NCI-H526 (cell line): ENCODE measurements around the gene RGS7.
"Not testable (repeated sequence)": the region's sequence is repeated elsewhere in the genome, so short reads cannot be mapped to it uniquely, and the experiment has no call there.

Experiments used
- DNase-seq, 2 experiments: peaks; one replicate each; lab custom pipeline; 2025; lab: John Stamatoyannopoulos, UW

RGS7 gene

DNA sequence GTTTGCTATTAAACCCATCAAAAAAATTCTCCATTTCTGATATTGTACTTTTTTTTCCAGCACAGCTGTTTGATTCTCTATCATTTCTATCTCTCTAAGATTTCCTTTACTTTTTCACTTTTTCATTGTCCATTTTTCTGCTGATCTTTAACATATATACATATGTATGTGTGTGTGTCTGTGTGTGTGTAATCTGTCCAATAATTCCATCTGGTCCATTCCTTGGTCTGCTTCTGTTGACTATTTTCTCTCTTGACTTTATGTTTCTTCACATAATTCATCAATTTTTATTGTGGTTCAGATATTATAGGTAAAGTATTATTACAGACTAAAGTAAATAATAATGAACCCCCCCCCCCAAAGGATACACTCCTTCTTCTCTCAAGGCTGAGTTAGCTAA lies 84.2 kb downstream of the RGS7 start:
- DNase-seq = no peak

DNA sequence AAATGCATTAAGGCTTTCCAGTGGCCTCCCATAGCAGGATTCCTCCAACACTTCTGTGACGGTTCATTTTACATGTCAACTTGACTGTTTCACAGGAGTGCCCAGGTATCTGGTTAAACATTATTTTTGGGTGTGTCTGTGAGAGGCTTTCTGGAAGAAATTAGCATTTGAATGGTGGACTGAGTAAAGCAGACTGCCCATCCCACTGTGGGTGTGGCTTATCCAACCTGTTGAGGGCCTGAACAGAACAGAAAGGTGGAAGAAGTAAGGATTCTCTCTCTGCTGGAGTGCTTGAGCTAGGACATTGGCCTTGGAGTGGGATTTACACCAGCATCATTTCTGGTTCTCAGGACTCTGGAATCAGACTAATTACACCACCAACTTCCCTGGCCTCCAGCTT lies 85.6 kb downstream of the RGS7 start:
- no peak for DNase-seq

DNA sequence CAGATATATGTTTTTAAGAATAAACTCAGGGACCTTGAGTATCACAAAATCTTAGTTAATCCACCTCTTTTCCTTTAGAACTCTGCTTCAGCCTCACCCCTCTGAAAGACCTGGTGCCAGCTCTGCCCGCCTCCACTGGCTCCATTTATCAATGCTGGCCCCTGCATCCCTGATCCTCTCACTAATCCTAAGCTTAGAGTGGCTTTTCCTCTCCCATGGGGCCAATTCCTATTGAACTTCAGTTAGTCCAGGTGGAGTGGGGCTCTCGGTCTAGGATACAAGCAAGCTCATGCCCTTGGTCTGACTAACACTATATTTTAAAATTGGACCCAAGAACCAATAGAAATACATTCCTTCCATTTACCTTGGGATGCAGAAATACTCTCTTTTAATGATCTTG lies 87.0 kb downstream of the RGS7 start:
- DNase-seq = no peak

DNA sequence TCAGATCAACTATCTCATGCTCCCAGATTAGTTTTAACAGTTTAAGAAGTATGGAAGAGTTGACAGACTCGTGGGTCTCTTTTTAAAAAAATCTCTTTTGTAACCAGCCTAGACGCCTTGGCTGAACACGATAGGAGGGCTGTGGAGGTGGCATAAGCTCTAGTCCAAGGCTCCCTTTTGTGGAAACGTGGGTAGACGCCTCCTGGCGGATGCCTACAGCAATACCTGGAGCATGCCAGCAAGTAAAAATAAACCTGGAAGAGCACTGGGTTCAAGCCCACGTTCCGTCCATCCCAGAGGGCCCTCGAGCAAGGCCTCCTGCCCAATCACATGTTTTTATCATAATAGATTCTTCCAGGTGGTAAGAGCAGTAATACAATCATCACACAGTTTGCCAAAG lies 87.9 kb downstream of the RGS7 start:
- DNase-seq = peak in 1 of 2 experiments; percentile 0

DNA sequence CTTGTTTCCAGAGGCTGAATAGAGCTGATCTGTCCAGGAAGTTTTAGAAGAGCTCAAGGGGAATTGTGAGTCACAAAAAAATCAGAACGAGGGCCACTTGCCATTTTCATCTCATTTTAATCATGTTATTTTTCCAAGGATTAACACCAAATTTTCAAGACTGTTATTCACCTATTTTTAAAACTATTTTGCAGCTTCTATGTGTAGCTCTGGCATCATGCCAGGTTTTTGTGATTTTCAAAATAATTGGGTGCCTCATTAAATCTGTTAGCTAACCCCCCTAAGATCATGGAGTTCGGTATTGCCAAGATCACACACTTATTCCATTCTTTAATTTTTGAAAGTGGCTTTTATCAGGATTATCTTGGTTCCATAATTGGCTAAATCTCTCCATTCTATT lies 90.9 kb downstream of the RGS7 start:
- DNase-seq = no peak

DNA sequence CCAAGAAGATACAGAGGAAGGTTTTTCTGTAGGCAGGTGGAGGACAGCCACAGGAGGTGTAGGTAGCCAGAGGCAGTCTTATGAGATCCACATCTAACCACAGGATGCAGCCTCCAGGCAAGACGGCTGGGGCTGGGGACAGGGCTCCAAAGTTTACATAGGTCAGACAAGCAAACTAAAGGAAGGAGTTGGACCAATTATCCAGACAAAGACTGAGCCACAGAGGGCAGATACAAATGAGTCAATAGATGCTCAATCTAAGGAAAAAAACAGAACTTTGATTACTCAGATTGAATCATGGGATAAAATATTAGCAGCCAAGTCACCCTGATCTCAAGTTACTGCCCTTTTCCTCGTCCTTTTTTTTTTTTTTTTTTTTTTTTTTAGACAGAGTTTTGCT lies 91.6 kb downstream of the RGS7 start:
- no peak for DNase-seq

DNA sequence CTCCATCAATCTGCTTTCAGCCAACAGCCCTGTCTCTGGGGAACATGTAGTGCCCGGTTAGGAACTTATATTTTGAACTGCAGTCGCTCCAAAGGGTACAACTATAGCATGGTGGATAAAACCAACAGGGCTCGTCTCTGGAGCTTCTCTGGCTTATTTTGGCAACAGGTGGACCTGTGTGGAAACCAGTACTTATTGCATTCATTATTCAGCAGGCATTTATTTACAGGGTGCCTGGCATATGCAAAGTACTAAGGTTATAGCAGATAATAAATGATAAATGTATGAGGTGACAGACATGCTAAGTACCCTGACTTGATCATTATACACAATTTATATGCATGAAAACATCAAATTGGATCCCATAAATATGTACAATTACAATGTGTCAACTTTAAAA lies 93.7 kb downstream of the RGS7 start:
- no peak for DNase-seq

DNA sequence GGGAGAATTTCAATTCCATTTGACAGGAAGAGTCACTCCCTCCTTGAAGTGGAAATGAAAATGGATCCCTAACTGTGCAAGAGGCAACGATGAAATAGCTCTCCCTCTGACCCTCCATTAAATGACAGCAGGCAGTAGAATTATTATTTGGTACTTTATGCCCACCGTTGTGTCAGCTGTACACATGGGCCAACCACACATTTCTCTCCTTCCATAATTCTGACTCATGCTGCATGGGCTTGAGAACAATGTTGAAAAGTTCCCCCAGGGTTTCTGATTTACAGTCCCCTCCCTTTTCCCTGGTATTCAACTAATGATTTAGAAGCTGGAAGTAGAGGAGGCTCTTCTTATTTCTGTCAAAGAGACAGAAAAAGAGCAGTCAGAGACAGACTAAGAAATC lies 103.5 kb downstream of the RGS7 start:
- no peak for DNase-seq

DNA sequence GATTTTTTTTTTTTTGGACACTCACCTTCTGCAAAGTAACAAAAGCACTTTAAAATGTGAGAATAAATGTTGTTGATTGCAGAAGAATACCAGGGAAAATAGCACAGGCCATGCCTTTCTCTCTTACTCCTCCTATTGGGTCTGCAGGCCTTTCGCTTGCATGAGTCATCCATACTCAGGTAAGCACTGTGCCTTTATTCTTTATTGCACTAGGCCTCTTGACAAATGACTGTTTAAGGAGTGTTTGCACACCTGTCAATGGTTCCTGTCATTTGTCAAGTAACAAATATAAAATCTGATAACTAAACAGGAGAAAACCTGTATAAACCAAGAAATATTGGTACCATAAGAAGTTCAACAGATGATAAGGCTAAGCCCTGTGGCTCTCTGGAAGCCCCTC lies 106.5 kb downstream of the RGS7 start:
- DNase-seq = no peak

DNA sequence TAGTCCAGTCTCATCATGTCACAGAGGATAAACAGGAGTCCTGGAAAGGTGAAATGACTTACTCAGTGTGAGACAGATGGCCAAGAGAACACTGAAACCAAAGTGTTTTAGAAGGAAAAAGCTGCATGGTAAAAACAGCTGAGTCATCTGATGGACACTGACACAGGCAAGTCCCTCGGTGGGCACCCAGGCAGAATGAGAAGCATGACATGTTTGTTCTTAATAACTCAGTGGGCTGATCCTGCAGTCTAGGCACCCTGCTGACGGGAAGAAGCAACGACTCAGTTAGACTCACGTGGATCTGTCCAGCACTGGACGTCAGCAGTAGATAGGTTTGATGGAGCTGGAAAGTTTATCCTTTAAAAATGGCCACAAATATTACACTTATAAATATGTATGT lies 116.9 kb downstream of the RGS7 start:
- no peak for DNase-seq

DNA sequence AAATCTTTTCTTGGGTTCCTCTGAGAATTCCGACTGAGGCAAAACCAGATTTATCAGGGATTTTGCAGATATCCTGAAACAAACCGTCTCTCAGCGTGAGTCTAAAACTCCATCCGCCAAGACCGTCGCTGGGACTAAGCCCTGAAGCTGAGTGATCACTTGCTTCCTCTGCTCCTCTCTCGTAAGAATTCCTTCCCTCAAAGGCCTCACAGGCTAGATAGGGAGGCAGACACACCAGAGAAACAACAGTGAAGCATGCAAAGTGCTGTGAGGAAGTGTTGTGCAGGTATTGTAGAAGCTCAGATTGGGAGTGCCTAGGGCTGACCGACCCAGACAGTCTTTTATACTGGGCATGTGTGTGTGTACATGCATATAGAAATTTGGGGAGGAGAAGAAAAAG lies 119.1 kb downstream of the RGS7 start:
- no peak for DNase-seq

DNA sequence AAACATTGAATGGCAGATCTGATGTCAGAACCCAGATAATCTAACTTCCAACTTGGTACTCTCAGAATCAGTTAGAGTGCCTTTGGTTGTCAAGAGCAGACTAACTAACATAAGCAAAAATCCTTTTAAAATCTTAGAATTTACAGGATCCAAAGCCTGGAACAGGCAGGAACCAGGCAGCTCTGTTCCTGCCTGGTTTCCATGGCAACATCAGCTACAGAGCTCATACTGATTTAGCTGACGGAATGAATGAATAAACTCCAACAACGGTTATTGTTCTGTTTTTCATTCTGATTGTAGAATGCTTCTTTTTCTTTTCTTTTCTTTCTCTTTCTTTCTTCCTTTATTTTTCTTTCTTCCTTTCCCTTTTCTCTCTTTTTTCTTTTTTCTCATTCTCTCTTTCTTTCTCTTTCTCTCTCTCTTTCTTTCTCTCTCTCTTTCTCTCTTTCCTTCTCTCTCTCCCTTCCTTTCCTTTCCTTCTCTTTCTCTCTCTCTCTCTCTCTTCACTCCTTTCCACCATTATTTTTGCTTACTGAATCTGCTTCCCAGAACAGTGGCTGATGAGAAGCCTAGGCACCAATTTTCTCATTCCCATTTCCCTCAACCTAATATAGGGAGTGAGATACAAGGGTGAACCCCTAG lies 121.6 kb downstream of the RGS7 start:
- DNase-seq = no peak

DNA sequence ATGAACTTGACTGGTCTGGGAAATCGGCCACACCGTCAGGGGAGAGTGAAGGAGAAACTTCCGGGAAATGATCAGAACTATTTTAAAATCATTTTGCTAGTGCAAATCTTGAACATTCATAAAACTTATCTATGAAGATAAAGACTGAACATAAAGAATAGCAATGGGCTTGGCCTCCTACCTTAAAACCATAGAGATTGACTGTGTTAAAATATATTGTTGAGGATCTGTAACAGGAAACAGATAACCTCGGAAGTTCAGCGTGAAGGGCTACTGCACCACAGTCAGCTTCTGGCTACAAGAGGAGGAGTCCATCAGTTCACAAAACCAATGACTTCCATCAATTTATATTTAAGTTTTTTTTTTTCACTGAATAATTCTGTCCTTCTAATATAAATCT lies 127.3 kb downstream of the RGS7 start:
- DNase-seq = no peak

DNA sequence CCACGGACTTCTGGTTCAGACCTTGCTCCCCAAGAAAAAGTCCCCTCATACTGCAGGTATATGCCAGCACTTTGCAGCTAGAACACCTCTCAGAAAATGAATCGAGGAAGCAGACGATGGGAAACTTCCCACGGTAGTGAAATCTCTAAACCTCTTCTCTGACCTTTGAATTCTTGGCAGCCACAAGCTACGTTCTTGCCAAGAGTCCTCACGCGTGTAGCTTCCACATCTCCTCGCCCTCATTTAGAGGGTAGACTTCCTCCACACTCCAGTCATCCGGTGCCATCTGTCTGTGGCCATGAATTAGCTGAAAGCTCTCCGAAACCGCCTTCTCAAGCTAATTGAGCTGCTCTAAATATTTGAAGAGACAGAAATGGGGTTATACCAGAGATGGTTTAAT lies 127.8 kb downstream of the RGS7 start:
- DNase-seq = no peak

DNA sequence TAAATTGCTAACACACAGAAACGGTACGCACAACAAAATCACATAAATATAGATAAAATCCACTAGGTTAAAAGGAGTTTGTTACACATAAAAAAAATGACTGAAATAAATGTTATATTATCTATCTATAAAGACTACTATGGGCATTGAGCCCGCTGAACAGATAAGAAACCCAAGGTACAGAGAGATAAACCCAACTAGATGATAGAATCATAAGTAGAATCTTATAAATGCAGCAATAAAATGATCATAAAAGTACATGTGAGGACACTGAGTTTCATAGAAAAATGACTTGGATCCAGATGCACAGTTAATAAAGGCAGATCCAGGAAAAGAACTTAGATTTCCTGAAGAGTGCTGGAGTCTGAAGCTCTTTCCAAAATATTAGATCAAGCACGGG lies 128.7 kb downstream of the RGS7 start:
- no peak for DNase-seq

DNA sequence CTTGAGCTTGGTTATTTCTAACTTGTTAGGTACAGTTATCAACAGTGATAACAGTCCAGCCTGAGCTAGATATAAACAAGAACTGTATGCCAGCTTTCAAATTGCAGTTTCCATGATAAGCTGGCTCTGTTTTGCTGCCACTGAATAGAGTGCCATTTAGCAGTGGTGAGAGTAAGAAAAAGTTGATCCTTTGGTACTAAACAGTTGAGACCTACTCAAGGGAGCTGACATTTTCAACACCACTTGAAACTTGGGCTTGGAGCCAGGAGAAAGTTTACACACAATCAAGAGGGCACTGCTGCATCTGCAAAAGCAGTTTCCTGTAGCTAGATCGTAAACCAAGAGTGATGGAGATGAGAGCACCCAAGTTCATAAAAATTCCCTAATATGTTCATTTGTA lies 131.3 kb downstream of the RGS7 start:
- no peak for DNase-seq

DNA sequence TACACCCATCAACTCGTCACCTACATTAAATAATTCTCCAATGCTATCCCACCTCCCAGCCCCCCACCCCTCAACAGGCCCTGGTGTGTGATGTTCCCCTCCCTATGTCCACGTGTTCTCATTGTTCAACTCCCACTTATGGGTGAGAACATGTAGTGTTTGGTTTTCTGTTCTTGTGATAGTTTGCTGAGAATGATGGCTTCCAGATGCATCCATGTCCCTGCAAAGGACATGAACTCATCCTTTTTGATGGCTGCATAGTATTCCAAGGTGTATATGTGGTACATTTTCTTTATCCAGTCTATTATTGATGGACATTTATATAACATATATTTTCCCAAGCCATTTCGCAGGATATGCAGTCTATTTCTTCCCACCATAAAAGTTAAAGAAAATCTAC lies 132.8 kb downstream of the RGS7 start:
- not testable (repeated sequence) for DNase-seq

DNA sequence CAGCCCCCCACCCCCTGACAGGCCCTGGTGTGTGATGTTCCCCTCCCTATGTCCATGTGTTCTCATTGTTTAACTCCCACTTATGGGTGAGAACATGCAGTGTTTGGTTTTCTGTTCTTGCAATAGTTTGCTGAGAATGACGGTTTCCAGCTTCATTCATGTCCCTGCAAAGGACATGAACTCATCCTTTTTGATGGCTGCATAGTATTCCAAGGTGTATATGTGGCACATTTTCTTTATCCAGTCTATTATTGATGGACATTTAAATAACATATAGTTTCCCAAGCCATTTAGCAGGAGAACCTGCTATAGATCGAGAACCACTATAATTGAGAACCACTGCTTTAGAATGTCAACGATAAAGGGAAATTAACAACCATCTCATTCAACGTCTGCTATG lies 134.2 kb downstream of the RGS7 start:
- not testable (repeated sequence) for DNase-seq

DNA sequence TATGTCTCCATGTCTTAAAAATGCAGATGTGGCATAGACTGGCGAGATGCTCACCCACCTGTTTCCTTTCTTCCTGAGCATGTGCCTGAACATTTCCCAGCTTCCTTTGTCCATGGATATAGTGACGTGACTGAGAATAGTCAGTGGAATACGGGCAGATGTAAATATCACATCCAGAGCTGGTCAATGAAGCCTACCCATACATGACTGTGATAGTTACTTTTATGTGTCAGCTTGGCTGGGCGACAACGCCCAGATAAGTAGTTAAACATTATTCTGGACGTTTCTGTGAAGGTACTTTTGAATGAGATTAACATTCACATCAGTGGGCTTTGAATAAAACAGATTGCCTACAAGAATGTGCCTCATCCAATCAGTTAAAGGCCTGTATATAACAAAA lies 135.7 kb downstream of the RGS7 start:
- no peak for DNase-seq

DNA sequence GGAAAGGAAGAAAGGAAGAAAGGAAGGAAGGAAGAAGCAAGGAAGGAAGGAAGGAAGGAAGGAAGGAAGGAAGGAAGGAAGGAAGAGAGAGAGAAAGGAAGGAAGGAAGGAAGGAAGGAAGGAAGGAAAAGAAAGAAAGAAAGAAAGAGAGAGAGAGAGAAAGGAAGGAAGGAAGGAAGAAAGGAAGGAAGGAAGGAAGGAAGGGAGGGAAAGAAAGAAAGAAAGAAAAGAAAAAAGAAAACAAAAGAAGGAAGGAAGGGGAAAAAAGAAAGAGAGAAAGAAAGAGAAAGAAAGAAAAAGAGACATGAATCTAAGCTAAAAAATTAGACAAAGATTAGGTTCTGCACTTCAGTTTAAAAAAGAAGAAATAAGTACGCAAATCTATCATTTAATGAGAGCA lies 136.1 kb downstream of the RGS7 start:
- DNase-seq = not testable (repeated sequence)

DNA sequence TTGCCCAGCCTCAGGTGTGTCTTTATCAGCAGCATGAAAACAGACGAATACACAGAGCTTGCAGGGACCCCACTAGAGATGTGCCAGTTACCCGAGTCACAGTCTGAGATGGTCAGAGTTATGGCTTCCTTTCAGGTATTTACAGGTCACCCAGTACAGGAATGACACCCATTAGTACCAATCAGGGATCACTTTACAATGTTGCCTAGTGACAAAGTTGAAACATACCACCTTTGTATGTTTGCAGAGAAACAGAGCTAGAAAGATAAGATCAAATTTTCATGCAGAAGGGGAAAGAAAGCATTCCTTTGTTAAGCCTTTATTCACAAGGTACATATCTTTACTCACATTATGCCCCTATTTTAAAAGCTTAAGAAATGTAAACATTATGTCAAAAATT lies 137.6 kb downstream of the RGS7 start:
- no peak for DNase-seq

DNA sequence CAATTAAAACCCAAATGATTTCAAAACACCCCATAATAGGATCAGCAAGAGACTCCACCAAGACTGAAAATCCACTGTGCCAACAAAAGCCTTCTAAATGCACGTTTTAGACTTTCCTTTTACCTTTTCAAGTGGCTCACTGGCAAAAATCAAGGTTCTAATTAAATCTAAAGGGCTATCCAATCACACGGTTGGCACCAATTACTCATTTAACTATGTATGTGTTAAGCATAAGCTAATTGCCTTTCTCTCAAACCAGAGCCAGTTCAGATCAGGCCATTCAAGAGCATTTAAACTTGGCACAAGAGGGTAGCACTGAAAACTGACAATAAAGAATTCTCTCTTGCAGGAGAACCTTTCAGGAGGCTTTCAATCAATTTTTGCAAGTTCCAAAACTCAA lies 139.5 kb downstream of the RGS7 start:
- DNase-seq = no peak

DNA sequence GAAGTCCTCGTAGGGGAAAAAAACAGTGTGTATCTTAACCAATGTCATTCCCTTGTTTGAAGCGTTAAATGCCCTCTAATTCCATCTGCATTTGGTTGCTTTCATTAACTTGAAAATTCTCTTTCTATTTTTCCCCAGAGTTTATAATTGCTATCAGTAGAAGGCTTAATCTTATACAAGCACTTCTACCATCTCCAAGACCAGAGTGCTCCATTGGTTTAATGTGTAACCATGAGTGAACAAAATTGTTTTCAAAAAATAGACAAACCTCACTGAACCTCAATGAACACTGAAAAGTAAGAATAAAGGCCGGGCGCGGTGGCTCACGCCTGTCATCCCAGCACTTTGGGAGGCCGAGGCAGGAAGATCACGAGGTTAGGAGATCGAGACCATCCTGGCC lies 141.3 kb downstream of the RGS7 start:
- DNase-seq = no peak

DNA sequence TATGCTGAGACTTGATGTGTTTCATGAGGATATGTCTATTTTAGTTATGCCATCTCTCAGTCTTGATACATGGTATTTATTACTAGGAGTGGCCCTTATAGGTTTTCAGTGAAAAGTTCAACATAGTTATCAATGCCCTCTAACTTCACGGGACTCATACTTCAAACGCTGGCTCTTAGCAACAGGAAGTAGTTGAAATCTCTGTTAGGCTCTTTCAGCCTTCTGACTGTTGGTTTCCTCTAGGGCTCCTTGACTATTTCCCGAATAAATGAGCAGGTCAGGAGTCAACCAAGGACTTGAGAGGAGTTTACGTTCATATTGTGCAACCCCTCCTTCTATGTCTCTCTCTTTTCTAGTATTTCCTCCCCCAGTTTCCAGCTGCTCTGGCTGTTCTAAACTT lies 141.8 kb downstream of the RGS7 start:
- DNase-seq = no peak

DNA sequence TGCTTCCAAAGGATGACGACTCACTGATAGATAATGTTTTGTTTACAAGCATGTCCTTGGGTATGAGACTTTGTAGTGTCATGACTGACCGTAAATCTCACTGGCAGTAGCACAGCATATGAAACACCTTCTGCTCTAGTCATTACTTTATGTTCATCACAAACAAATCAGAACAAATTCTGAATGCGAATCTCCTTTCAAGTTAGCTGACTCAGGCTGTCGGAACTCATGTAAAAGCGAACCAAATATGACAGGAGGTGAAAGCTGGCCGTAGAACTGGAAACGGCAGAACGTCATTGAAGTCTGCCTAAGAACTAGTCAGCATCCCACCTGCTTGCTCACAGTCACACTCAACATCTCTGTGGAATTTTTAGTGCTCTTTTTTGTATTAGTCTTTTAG lies 143.9 kb downstream of the RGS7 start:
- DNase-seq = no peak
